Type B pancreatic cell (in vitro differentiated cells): ENCODE results near the gene ESRRG. TPM values are rescaled to one million over a fixed set of nuclear protein-coding genes. Genes with fewer than 3 reads are reported as not detected.

ENCODE experiments used
- DNase-seq: peaks from one replicate; pipeline ENCODE4 v3.0.0; 2021; ENCODE audit warnings: mixed read lengths; ENCODE audit not compliant: unreplicated experiment; ENCODE audit errors: extremely low spot score
- H3K27ac Mint-ChIP-seq: 2 replicates; pipeline ENCODE4 v1.8.0; 2021; ENCODE audit warnings: mild to moderate bottlenecking, mixed read lengths
- H3K27me3 Mint-ChIP-seq: 2 replicates; pipeline ENCODE4 v1.8.0; 2021; ENCODE audit warnings: mixed read lengths
- H3K36me3 Mint-ChIP-seq: 2 replicates; pipeline ENCODE4 v1.8.0; 2021; ENCODE audit warnings: mixed read lengths
- H3K4me1 Mint-ChIP-seq: one replicate; pipeline ENCODE4 v1.8.0; 2021; ENCODE audit warnings: mixed read lengths; ENCODE audit not compliant: unreplicated experiment
- H3K4me3 Mint-ChIP-seq: 2 replicates; pipeline ENCODE4 v1.8.0; 2021; ENCODE audit warnings: mild to moderate bottlenecking, mixed read lengths
- H3K9me3 Mint-ChIP-seq: 2 replicates; pipeline ENCODE4 v1.8.0; 2021; ENCODE audit warnings: mixed read lengths
- CTCF ChIP-seq: fragments of 200-600 bp; sonication (generic); conservative IDR thresholded peaks from 2 replicates; pipeline ENCODE4 v1.5.0; 2021; ENCODE audit warnings: antibody characterized with exemption, mild to moderate bottlenecking
- total RNA-seq: library from RNA; stranded (reverse); gene quantifications from 2 replicates; pipeline ENCODE4 v1.2.1, GENCODE V29; 2021; ENCODE audit warnings: low replicate concordance

Gene ESRRG
- total RNA-seq, 1 donor from 2014 or later: 26.2 TPM

GRCh38 chr1:216666441-216666840 lies 56.8 kb downstream of the ESRRG start:
- no peak for TF ChIP-seq CTCF
- Mint-ChIP-seq H3K36me3 (no peaks in the 10 kb centered on the region), H3K9me3 (no peaks in the 10 kb centered on the region), H3K4me1 (peaks cover 5% of the 10 kb centered on the region), H3K4me3 (no peak overlapping the region), H3K27ac (peak overlapping the region; percentile 86), H3K27me3 (no peaks in the 10 kb centered on the region)
- no peak for DNase-seq

DNA sequence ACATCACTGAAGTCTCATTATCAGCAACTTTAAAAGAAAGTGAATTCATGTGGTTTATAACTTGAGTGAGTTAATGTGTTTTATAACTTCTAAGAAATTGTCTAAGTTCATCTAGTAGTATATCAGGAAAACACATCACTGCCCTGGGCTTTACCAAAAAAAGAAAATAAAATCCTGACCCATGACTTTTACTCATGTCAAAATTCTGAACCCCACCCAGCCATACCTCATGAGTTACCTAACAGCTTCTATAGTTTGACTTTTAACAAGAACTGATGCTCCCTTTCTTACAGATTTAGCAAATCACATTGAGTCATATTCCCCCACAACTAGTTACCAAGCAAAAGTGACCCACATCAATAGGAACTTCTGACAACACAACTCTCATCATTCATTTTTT lies 57.4 kb downstream of the ESRRG start:
- peaks cover 5% of the 10 kb centered on the region for H3K4me1 Mint-ChIP-seq
- peak overlapping the region; percentile 86 for H3K27ac Mint-ChIP-seq
- no peak for TF ChIP-seq CTCF
- no peak overlapping the region for H3K4me3 Mint-ChIP-seq
- DNase-seq: no peak
- H3K9me3 Mint-ChIP-seq: no peaks in the 10 kb centered on the region
- no peaks in the 10 kb centered on the region for H3K36me3 Mint-ChIP-seq
- H3K27me3 Mint-ChIP-seq: no peaks in the 10 kb centered on the region

DNA sequence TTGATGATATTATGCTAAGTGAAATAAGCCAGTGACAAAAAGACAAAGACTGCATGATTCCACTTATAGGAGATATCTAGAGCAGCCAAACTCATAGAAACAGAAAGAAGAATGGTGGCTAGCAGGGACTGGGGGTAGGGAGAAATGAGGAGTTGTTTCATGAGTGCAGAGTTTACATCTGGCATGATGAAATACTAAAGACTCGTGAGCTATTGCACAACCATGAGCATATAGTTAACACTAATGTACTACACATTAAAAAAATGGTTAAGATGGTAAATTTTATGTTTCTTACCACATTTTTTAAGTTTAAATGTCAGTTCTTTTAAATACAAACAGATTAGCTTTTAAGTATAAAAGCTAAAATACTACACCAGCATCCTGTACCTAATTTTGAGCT lies 57.8 kb downstream of the ESRRG start:
- peaks cover 5% of the 10 kb centered on the region for H3K4me1 Mint-ChIP-seq
- peak overlapping the region; percentile 86 for H3K27ac Mint-ChIP-seq
- no peaks in the 10 kb centered on the region for H3K36me3 Mint-ChIP-seq
- H3K9me3 Mint-ChIP-seq: no peaks in the 10 kb centered on the region
- H3K4me3 Mint-ChIP-seq: no peak overlapping the region
- no peak for DNase-seq
- TF ChIP-seq CTCF: no peak
- H3K27me3 Mint-ChIP-seq: no peaks in the 10 kb centered on the region

GRCh38 chr1:216662681-216663080 lies 60.5 kb downstream of the ESRRG start:
- Mint-ChIP-seq H3K36me3 (no peaks in the 10 kb centered on the region), H3K27me3 (no peaks in the 10 kb centered on the region), H3K27ac (no peak overlapping the region), H3K9me3 (no peaks in the 10 kb centered on the region), H3K4me1 (peaks cover 5% of the 10 kb centered on the region), H3K4me3 (no peak overlapping the region)
- DNase-seq: no peak
- TF ChIP-seq CTCF: no peak

DNA sequence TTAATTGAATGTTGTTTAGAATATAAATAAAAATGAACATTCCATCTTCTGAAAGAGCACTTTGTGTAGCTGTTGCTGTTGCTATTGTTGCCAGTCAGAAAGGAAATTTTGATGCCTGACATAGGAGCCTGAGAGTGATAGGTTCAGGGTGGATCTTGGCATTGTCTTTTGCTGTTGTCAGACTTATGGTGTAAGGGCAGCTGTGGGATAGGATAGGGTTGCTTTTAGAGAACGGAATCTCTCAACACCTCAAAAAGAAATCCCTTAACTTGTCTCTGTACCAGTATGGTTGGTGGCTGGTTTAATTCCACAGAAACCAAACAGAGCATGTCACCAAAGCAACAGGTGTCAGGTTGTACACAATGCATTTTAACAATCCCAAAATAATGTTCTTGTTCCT lies 62.7 kb downstream of the ESRRG start:
- Mint-ChIP-seq H3K27ac (no peak overlapping the region), H3K27me3 (no peaks in the 10 kb centered on the region), H3K4me3 (no peak overlapping the region), H3K4me1 (peaks cover 5% of the 10 kb centered on the region), H3K9me3 (no peaks in the 10 kb centered on the region), H3K36me3 (no peaks in the 10 kb centered on the region)
- no peak for DNase-seq
- TF ChIP-seq CTCF: no peak

DNA sequence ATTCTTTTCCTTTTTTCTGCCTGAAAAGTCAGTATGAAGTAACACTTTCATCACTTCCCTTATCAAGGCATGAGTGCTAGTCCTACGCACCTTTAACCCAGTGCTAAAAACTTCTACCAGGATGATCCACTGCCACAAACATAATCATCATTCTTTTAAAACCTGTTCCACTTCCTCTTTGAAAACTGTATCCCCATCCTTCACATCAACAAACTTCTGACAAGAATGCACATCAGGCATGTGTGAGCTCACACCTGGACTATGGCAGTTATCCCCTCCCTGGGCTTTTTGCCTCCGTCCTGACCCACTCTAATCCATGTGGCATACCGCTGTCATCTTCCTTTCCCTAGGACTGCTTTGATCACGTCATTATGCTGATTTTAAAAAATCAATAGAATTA lies 70.2 kb downstream of the ESRRG start:
- Mint-ChIP-seq H3K36me3 (no peaks in the 10 kb centered on the region), H3K27me3 (no peaks in the 10 kb centered on the region), H3K9me3 (no peaks in the 10 kb centered on the region), H3K4me3 (no peak overlapping the region), H3K27ac (peak overlapping the region; percentile 46), H3K4me1 (no peaks in the 10 kb centered on the region)
- no peak for TF ChIP-seq CTCF
- no peak for DNase-seq
